Activated CD4-positive, CD25-positive, alpha-beta regulatory T cell treated with anti-CD3 and anti-CD28 coated beads, Interleukin-2, amount 50 U/mL, for 16 hours (primary cell): Measurements from ENCODE around the gene MAN1B1.

Experiments used
- DNase-seq: peaks from one replicate; pipeline ENCODE4 v3.0.0-alpha.2; 2020; ENCODE audit warnings: low read depth, low spot score

Gene MAN1B1

DNA sequence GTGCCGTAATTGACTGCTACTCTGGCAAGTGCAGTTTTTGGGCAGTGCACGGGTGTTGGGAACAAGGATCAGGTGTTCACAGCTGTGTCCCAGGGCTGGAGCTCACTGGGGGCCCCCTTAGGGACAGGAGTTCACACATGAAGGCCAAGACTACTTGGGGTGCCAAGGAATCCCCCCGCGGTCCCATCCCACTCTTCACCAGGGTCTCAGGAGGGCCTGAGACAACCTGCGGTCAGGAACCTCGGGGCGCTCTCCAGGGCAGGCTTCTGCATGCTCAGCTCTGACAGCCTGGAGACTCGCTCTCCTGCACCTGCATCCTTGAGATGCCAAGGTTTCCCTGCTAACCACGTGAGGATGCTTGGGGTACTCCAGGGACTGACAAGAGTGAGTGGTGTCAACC lies 2.3 kb upstream of the MAN1B1 start:
- DNase-seq = no peak

DNA sequence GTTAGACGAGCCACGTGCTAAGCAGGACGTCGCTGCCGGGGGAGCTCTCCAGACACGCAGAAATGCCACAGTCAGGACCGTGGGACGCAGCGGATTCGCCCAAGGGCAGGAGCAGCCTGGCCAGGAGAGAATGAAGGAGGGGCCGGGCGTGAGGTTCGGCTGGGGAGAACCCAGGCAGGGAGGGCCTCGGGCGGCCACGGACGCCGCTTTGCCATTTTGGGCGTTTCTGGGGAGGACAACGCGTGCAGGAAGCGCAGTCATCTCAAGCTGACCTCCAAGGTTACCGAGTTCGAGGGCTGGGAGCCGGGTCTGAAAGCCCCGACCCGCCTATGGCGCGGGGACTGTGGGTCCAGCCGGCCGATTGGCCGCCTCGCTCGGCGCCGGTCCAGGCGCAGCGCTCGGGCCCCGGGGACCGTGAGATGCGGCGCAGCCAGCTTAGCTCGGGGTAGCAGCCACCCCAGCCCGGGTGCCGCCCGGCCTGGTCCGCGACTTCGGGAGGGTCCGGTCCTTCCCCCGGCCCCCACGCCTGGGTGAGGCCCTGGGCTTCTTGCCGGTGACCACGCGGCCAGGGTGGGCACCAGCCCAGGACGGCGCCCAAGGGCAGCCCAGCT lies 760 bp upstream of the MAN1B1 start:
- no peak for DNase-seq

DNA sequence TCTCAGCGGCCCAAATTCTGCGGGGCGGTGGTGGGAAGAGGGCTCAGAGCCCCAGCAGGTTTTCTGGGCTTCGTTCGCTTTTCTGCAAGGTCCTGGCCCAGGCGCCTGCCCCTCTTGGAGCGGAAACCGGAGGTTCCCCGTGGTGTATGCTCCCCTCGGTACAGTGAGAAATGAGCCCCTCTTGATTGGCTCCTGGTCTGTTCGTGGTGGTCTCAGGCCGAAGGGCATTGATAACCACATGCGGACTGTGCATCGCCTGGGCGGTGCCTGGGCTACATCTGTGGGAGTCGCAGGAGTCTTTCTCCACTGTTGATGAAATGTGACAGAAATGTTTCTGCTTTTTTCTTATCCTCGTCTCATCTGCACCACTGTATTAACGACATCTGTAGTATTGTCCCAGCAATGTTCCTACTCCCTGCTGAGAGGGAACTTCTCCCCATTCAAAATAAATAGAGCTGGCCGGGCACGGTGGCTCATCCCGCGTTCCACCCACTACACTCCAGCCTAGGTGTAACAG lies 682 bp downstream of the MAN1B1 start:
- no peak for DNase-seq

DNA sequence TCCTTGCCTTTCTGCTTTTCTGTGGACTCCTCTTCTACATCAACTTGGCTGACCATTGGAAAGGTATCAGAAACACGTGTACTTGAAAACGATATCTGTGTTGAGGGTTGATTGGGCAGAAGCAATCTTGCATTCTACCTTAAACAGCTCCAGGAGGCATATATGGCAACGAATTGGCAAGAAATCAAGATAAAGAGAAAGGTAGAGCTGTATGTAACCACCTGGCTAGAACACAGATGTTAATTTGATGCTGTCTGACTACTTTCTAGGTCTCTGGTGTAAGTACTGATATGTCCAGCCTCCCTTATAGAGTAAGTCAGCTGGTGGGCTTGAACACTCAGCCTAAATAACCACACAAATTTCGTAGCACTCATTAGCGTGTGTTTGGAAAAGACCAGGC lies 1.3 kb downstream of the MAN1B1 start:
- DNase-seq = no peak

DNA sequence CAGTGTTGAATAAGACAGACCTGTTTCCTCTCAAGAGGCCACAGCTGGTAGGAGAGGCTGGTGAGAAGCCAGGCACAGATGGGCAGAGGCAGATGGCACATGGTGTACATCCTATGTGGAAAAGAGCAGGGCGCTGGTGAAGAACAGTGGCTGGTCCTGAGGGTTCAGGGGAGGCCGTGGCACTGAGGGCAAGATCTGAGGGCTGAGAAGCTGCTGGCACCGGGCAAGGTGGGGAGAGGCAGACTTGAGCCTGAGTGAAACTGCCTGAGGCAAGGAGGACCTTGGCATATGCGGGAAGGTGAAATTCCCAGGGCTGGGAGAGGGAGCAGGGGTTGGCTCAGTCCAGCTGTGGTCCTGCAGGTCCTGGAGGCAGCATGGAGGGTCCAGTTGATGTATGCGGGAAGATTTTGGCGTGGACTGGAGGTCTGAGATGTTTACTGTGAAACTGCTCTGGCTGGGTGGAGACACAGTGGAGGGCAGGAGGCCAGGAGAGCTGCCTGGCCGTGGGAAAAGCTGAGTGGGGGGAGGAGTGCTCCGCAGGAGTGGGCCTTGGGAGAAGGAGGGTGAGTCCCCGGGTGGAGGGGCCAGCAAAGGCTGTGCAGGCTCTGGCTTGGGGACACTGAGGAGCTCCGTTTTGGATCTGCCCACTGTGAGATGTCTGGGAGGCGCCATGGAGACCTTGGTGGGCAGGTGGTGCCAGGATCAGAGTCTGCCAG lies 2.6 kb downstream of the MAN1B1 start:
- DNase-seq = no peak

DNA sequence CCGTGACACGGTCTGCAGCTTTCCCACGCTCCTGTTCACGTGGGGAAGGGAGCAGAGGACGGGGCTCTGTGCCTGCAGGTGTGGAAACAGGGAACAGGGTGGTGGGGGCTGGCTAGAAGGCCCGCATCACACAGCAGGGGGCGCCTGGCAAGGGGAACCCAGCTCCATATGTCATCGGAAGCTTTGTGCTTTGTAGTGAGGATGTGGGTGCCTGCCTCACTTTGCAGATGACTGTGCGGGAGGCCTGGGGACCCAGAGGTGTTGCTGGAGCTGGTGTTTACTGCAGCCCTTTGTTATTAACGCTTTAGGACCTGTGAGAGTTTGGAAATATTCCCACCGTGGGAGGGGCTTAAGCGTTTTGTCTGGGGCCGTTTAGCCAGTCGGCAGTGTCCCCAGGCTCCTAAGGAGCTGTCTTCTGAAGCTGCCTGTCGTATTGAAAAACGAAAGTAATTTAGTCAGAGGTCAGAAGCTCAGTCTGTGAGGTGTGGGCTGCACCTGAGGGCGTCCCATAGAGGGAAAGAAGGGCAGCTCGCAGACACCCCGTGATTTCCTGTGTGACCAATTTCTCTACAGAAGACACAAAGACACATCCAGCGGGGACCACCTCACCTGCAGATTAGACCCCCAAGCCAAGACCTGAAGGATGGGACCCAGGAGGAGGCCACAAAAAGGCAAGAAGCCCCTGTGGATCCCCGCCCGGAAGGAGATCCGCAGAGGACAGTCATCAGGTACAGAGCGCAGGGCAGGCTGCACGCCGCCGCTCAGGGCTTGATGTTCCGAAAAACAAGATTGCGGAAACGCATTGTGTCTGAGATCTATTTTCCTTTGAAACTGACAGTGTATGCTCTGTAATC lies 9.1 kb downstream of the MAN1B1 start:
- peak; percentile 78 for DNase-seq

DNA sequence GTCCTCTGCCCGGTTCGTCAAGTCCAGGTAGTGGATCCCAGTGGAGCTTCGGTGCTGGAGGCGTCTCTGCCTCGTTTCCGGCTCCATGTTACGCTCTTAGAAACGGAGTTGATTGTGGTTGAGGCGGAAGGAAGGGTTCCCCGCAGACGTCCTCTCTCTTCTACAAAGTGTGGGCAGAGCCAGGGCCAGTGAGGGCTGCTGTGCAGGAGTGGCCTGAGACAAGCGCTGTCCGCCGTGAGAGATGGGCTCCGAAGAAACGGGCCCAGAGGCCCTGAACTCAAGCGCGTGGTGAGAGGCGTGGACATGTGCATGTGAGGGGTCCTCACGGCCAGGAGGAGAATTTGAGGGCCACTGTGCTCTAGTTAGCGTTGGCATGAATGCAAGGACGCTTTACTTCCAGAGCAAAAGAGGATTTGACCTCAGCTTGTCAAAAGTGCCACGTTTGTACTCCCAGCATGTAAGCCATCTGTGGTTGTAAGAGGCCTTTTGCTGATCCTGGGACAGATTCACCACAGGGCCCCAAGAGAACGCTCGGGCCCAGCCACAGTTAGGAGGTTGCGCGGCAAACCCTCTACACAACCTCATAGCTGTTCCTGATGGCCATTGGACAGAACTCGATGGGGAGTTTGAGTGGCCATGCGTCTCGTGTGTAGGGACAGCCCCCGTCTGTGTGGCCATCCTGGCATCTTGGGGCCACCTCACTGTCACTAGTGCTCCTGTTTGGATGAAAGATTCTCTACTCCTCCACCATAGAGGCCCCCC lies 10.2 kb downstream of the MAN1B1 start:
- no peak for DNase-seq

DNA sequence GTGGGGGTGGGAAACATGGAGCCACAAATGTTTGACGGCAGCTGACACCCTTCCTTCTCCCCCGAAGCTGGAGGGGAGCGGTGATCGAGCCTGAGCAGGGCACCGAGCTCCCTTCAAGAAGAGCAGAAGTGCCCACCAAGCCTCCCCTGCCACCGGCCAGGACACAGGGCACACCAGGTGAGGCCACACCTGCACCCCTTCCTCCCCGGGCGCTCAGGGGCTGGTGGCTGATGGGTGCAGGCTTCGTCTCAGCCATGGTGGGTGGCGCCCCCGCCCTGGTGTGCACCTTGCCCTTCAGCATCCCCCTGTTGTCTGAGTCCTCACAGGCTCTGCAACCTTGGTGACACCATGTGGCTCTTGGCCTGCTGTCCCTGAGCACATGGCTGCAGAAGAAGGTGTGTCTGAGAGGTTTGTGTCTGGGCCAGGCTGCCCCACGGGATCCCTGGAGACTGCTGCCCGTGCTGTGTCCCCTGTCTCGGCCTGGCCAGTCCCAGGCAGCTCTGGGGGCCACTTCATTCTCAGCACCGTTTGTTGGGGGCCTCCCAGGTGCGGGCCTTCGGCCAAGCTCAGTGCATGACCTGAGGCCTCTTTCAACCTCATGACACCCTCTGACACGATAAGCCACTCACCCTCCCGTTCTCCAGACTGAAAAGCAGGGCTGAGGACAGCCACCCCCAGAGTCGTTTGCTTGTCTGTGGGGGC lies 11.1 kb downstream of the MAN1B1 start:
- no peak for DNase-seq

DNA sequence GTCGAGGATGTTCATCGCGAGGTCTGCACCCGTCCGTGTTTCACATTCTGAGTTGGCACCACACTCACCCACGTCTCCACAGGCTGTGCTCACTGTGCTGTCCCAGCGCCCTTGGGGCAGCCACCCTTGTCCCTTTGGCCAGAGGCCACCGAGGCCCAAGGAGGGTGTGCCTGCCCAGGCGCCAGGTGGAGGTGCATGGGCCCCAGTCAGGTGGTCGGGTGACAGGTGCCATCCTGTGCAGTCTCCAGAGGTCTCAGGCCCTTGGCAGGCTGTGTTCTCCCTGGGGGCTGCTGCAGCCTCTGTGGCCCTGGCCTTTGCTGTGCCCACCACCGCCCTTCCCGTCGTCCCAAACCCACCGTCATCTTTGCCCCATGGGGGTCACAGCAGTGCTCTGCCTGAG lies 12.4 kb downstream of the MAN1B1 start:
- DNase-seq = no peak

DNA sequence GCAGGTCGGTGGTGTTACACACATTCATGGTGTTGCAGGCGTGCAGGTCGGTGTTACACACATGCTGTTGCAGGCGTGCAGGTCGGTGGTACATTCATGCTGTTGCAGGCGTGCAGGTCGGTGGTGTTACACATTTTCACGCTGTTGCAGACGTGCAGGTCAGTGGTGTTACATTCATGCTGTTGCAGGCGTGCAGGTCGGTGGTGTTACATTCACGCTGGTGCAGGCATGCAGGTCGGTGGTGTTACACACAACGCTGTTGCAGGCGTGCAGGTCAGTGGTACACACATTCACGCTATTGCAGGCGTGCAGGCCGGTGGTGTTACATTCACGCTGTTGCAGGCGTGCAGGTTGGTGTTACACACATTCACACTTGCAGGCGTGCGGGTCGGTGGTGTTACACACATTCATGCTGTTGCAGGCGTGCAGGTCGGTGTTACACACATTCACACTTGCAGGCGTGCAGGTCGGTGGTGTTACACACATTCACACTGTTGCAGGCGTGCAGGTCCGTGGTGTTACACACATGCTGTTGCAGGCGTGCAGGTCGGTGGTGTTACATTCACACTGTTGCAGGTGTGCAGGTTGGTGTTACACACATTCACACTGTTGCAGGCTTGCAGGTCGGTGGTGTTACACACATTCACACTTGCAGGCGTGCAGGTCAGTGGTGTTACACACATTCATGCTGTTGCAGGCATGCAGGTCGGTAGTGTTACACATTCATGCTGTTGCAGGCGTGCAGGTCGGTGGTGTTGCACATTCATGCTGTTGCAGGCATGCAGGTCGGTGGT lies 16.6 kb downstream of the MAN1B1 start:
- no peak for DNase-seq

DNA sequence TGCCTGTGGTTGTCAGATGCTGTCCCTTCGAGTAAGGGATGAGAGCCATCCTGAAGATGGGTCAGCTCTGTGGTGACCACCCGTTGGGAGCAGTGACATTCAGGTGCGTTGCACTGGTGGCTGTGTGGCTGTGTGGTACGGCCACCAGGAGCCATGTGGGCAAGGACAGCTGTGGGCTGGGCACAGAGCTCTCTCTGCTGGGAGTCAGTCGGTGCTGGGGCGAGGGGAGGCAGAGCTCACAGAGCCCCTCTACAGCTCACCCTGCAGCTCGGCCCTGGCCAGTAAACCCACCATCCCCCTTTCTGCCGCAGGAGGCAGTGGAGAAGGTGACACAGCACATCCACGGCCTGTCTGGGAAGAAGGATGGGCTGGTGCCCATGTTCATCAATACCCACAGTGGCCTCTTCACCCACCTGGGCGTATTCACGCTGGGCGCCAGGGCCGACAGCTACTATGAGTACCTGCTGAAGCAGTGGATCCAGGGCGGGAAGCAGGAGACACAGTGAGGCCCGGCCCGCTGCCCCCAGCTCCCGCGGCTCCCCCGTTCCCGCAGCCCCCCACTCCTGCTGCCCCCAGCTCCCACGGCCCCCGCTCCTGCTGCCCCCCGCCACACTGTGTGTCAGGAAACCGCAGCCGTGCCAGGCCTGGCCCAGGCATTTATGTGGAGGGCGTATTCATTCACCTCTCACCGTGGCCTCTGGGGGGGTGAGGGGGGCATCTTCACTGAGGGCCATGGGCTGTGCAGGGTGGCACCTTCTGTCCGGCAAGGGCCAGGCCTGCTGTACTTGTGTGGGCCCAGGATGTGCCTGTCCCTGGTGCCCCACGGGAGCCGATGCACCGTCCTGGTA lies 19.3 kb downstream of the MAN1B1 start:
- no peak for DNase-seq

DNA sequence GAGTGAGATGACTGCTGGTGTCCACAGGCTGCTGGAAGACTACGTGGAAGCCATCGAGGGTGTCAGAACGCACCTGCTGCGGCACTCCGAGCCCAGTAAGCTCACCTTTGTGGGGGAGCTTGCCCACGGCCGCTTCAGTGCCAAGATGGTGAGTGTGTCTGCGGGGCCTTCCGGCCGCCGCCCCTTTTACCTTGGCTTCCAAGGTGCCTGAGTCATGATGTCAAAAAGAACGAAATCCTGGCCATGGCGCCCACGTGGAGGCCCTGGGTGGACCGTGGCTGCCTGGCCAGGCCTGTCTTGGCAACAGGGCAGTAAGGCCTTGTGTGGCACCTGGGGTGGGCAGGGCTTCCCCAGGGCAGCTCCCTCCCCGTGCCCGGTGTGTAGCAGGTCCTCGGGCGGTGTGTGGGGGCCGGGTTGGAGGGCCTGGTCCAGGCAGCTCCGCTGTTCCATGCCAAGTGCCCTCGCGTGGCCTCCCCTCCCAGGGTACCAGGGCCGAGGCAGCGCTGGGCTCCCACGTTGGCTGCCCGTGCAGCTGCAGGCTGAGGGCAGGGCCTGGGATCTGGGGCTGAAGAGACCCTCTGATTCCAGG lies 20.0 kb downstream of the MAN1B1 start:
- DNase-seq = no peak

DNA sequence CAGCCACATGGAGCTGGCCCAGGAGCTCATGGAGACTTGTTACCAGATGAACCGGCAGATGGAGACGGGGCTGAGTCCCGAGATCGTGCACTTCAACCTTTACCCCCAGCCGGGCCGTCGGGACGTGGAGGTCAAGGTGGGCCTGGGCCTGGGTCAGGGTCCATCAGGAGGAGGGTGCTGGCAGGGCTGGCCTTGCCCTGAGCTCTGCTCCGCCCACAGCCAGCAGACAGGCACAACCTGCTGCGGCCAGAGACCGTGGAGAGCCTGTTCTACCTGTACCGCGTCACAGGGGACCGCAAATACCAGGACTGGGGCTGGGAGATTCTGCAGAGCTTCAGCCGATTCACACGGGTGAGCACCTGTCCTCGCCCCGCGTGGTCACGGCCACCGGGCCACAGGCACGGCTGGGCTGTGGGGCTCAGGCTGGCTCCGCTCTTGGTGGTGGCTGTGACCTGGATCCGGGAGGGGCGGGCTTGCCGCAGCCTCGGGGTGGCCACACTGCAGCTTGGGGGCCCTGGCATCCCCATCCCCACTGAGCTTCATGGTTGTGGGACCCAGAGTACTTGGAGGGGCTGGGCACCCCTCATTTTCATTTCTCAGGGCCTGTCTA lies 20.6 kb downstream of the MAN1B1 start:
- no peak for DNase-seq

DNA sequence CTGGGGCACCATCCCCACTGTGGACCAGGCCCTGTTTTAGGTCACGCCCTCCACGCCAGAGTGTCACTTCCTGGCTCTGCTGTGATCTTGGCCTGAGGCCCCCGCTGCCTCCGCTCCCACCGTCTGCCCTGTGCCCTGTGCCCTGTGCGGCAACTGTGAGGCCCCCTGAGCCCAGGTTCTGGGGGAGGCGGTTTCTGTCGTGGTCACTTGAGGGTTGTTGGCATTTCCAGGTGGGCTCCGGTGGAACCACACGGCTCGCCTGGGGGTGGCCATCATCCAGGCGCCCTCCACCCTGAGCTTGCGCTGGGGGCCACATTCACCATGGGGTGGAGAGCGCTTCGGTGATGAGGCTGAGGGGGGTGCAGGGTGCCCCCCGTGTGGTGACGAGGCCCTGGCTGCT lies 21.2 kb downstream of the MAN1B1 start:
- DNase-seq = no peak

DNA sequence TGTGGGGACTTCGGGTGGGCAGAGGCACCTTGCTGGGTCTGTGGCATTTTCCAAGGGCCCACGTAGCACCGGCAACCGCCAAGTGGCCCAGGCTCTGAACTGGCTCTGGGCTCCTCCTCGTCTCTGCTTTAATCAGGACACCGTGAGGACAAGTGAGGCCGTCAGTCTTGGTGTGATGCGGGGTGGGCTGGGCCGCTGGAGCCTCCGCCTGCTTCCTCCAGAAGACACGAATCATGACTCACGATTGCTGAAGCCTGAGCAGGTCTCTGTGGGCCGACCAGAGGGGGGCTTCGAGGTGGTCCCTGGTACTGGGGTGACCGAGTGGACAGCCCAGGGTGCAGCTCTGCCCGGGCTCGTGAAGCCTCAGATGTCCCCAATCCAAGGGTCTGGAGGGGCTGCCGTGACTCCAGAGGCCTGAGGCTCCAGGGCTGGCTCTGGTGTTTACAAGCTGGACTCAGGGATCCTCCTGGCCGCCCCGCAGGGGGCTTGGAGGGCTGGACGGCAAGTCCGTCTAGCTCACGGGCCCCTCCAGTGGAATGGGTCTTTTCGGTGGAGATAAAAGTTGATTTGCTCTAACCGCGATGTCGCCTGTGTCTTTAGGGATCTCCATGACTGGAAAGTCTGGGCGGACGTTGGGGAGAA lies 21.9 kb downstream of the MAN1B1 start:
- DNase-seq = no peak

DNA sequence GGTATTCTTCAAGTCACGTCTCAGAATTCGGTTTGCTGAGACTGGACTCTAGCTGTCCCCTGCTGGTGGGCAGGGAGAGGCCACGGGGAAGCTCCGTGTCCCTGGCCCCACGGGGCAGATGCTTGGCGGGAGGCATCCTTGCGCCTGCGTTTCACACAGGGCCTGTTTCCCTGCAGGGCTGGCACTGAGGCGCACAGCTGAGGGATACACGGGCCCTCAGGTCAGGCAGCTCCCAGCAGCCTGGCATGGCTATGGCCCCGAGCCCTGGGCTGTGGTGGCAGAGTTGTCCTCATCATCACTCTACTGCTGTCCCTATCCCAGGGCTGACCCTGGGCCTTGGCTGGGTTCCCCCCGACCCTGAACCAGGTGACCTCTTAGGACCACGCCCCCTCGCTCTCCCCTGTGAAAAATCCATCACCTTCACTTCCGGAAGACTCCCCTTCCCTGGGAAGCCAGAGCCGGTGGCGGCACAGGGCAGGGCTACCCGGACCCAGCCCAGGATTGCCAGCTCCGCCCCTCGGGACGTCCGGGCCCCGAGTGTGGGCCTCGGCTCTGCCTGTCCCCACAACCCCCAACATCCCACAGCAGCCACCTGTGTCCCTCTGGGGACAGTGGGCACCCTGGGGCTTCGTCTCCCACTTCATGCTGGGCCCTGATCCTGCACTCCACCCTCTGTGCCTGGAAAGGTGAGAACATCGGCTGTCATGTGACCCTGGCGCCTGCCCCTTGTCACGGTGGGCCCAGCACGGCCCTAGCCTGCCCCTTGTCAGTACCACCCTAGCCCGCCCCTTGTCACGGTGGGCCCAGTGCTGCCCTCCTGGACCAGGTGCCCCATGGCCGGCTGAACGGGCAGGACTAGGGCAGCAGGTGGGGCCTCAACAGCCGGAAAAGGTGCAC lies 22.7 kb downstream of the MAN1B1 start:
- DNase-seq = no peak
